ENCODE data around the gene CD180. TPM values are rescaled to one million over a fixed set of nuclear protein-coding genes. Genes with fewer than 3 reads are reported as not detected.
A peak's percentile ranks its signal among the peaks of the same experiment; 100 is the strongest.

Gene CD180
- total RNA-seq, 2 experiments from 2014 or later, result not detected

- no peak for ATAC-seq
- Mint-ChIP-seq H3K4me1 (ENCODE audit: low read depth) (peaks cover 63% of the 10 kb centered on the region), H3K4me3 (peak overlapping the region; percentile 42), H3K36me3 (ENCODE audit: low read depth) (peaks cover 20% of the 10 kb centered on the region), H3K9me3 (no peaks in the 10 kb centered on the region), H3K27ac (no peak overlapping the region), H3K27me3 (no peaks in the 10 kb centered on the region)
- TF ChIP-seq, protein P1, sequence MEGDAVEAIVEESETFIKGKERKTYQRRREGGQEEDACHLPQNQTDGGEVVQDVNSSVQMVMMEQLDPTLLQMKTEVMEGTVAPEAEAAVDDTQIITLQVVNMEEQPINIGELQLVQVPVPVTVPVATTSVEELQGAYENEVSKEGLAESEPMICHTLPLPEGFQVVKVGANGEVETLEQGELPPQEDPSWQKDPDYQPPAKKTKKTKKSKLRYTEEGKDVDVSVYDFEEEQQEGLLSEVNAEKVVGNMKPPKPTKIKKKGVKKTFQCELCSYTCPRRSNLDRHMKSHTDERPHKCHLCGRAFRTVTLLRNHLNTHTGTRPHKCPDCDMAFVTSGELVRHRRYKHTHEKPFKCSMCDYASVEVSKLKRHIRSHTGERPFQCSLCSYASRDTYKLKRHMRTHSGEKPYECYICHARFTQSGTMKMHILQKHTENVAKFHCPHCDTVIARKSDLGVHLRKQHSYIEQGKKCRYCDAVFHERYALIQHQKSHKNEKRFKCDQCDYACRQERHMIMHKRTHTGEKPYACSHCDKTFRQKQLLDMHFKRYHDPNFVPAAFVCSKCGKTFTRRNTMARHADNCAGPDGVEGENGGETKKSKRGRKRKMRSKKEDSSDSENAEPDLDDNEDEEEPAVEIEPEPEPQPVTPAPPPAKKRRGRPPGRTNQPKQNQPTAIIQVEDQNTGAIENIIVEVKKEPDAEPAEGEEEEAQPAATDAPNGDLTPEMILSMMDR (IDR thresholded peaks at IDR 0.05), result no peak
- POLR2A ChIA-PET, result interaction anchor here (0.7 to 5.1 kb wide), 2 partner anchors 43 to 164 kb away, joined by 3 to 44 read pairs; no protein-coding TSS in a partner anchor
- intact Hi-C loops (cut with micrococcal nuclease), result no loop called here
- DNase-seq, result no peak
- CTCF ChIA-PET, result interaction anchor here (1.8 to 18.9 kb wide), 3 partner anchors 11 to 51 kb away, joined by 6 to 349 read pairs (median 8); partner anchors contain the start of gene CD180
These were observed 33.3 kb downstream of the CD180 start for GRCh38 chr5:67163231-67163756.

DNA sequence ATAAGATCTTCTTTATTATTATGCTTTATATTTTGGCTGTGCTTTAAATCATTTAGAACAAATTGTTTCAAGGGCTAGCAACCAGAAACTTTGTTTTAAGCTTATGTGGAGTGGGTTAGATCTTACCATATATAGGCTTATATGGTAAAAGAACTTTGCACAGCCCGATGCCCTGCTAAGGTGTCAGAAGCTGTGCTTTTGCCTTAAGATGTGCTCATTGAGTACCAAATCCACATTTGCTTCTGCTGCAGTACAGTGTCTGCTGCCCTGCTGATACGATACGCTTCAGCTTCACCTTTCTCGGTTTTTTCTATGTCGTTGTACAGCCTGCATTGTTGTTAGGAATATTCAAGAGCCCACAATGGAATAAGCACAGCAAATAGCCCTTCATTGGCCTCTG lies 34.8 kb downstream of the CD180 start:
- CTCF ChIA-PET, result interaction anchor here (1.0 to 18.9 kb wide), 3 partner anchors 43 to 75 kb away, joined by 3 to 349 read pairs (median 6); partner anchors contain the start of gene CD180
- H3K9me3 Mint-ChIP-seq, result no peaks in the 10 kb centered on the region
- intact Hi-C loops (cut with micrococcal nuclease), result no loop called here

DNA sequence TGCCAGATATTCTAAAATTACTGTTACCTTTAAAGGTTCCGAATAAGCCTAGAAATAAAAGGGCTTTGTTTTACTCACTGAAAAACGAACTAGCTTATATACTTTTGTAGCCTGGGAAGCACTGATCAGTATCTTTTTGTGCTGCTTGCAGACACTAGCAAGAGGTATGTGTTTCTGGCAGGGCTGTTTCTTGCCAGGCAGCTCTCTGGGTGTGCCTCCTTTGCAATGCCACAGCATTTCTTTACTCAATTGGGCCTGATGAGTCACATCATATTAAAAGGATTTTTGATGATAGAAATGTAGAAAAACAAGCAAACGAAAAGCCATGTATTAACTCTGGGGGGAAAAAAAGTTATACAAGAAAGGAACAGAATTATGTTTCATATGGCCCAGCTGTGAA lies 35.6 kb downstream of the CD180 start:
- Mint-ChIP-seq H3K4me3 (no peak overlapping the region), H3K9me3 (no peaks in the 10 kb centered on the region), H3K27me3 (no peaks in the 10 kb centered on the region), H3K36me3 (ENCODE audit: low read depth) (peaks cover 18% of the 10 kb centered on the region), H3K4me1 (ENCODE audit: low read depth) (peaks cover 57% of the 10 kb centered on the region), H3K27ac (peak overlapping the region; percentile 13)
- DNase-seq (peak; percentile 44), ATAC-seq (no peak)
- intact Hi-C loops (cut with micrococcal nuclease), result no loop called here
- TF ChIP-seq, protein P1 (IDR thresholded peaks at IDR 0.05), result no peak
- CTCF ChIA-PET, result interaction anchor here (1.0 to 18.9 kb wide), 2 partner anchors 44 to 76 kb away, joined by 3 to 349 read pairs; partner anchors contain the start of gene CD180
- POLR2A ChIA-PET, result interaction anchor here (1.0 to 1.4 kb wide), 4 partner anchors 18 to 54 kb away, joined by 3 to 4 read pairs (median 4); no protein-coding TSS in a partner anchor

More for the DNA sequence above, 34.8 kb downstream of the CD180 start:
- H3K4me1 Mint-ChIP-seq (ENCODE audit: low read depth), result peaks cover 59% of the 10 kb centered on the region
- POLR2A ChIA-PET, result interaction anchor here (1.0 to 1.4 kb wide), 4 partner anchors 17 to 54 kb away, joined by 3 to 4 read pairs (median 4); no protein-coding TSS in a partner anchor
- ATAC-seq, result no peak
- TF ChIP-seq, protein P1 (IDR thresholded peaks at IDR 0.05), result no peak
- no peak overlapping the region for H3K4me3 Mint-ChIP-seq
- H3K27me3 Mint-ChIP-seq, result no peaks in the 10 kb centered on the region
- peaks cover 18% of the 10 kb centered on the region for H3K36me3 Mint-ChIP-seq (ENCODE audit: low read depth)
- DNase-seq, result no peak
- peak overlapping the region; percentile 10 for H3K27ac Mint-ChIP-seq

DNA sequence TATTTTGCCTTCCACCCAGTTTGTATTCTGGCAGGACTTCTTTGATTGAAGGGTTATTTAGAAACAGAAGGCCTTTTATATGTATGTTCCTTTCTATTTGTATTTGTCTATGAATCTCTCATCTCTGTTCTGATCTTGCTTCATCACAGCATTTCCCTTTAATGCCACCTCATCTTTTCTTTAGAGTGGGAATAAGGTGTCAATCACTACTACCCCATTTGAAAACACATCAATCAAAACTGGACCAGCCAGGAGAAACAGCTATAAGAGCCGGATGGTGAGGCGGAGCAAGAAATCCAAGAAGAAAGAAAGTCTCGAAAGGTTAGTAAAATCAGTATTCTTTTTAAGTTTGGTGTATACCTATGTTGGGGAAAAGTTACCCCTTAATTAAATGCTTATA lies 36.3 kb downstream of the CD180 start:
- Mint-ChIP-seq H3K9me3 (no peaks in the 10 kb centered on the region), H3K36me3 (ENCODE audit: low read depth) (peaks cover 18% of the 10 kb centered on the region), H3K4me1 (ENCODE audit: low read depth) (peaks cover 53% of the 10 kb centered on the region), H3K27ac (peak overlapping the region; percentile 74), H3K27me3 (no peaks in the 10 kb centered on the region), H3K4me3 (no peak overlapping the region)
- POLR2A ChIA-PET, result interaction anchor here (2.1 kb wide), 1 partner anchor 47 kb away, joined by 8 read pairs; no protein-coding TSS in a partner anchor
- DNase-seq, result no peak
- CTCF ChIA-PET, result interaction anchor here (4.2 to 18.9 kb wide), 2 partner anchors 7 to 44 kb away, joined by 21 to 349 read pairs; partner anchors contain the start of gene CD180
- no peak for ATAC-seq
- intact Hi-C loops (cut with micrococcal nuclease), result no loop called here
- TF ChIP-seq, protein P1 (IDR thresholded peaks at IDR 0.05), result no peak
